Natural killer cell (primary cell): Measurements from ENCODE around the gene SLC24A3. TPM values are rescaled to one million over a fixed set of nuclear protein-coding genes. Genes with fewer than 3 reads are reported as not detected.

Experiments
- ATAC-seq, 3 donors: fragments of 150-1000 bp in 2 of 3; fragments of 200-7000 bp in 1 of 3; cut with Tn5 transposase; 1 replicate in 1 of 3; 2 replicates in 2 of 3; pipeline ENCODE4 v1.10.0; 2021; ENCODE audit warnings: mild to moderate bottlenecking in 2 of 3, moderate library complexity in 2 of 3
- DNase-seq, 2 donors: peaks; one replicate each; pipeline versions ENCODE4 v3.0.0 to v3.0.0-alpha.2; 2013 to 2021; ENCODE audit warnings: mixed read lengths in 1 of 2
- H3K27ac ChIP-seq: one replicate; pipeline ENCODE4 v1.5.1; 2013; ENCODE audit warnings: mild to moderate bottlenecking, low read length
- H3K27me3 ChIP-seq: one replicate; pipeline ENCODE4 v1.6.1; 2013; ENCODE audit warnings: low read length; ENCODE audit not compliant: control insufficient read depth, insufficient read depth
- H3K36me3 ChIP-seq: one replicate; pipeline ENCODE4 v1.6.1; 2013; ENCODE audit warnings: low read length; ENCODE audit not compliant: control insufficient read depth, insufficient read depth
- H3K4me1 ChIP-seq: one replicate; pipeline ENCODE4 v1.6.1; 2013; ENCODE audit warnings: low read length; ENCODE audit not compliant: control insufficient read depth, insufficient read depth
- H3K4me3 ChIP-seq: one replicate; pipeline ENCODE4 v1.5.1; 2013; ENCODE audit warnings: low read length
- H3K9me3 ChIP-seq: one replicate; pipeline ENCODE4 v1.6.1; 2013; ENCODE audit warnings: low read length; ENCODE audit not compliant: control insufficient read depth, insufficient read depth
- H3K27ac Mint-ChIP-seq, 2 donors: one replicate each; pipeline ENCODE4 v1.8.0; 2022; ENCODE audit warnings: mild to moderate bottlenecking in 2 of 2, mixed read lengths in 2 of 2, moderate library complexity in 1 of 2
- H3K27me3 Mint-ChIP-seq, 2 donors: one replicate each; pipeline ENCODE4 v1.8.0; 2022; ENCODE audit warnings: low read depth in 2 of 2, mixed read lengths in 2 of 2
- H3K36me3 Mint-ChIP-seq: one replicate; pipeline ENCODE4 v1.8.0; 2022; ENCODE audit warnings: mixed read lengths
- H3K4me1 Mint-ChIP-seq, 2 donors: one replicate each; pipeline ENCODE4 v1.8.0; 2022; ENCODE audit warnings: mixed read lengths in 2 of 2
- H3K4me3 Mint-ChIP-seq: one replicate; pipeline ENCODE4 v1.8.0; 2022; ENCODE audit warnings: mild to moderate bottlenecking, moderate library complexity, mixed read lengths
- H3K9me3 Mint-ChIP-seq, 2 donors: one replicate each; pipeline ENCODE4 v1.8.0; 2022; ENCODE audit warnings: mixed read lengths in 2 of 2
- WGBS: methylation state at CpG from one replicate; pipeline ENCODE4 v1.1.7; 2013; ENCODE audit warnings: missing lambda C conversion rate; ENCODE audit not compliant: insufficient coverage; 5-methylcytosine and 5-hydroxymethylcytosine counted together
- intact Hi-C: fragments of 100-400 bp; cut with micrococcal nuclease; formaldehyde crosslinking; loops from one replicate; pipeline ENCODE4 v1.14.2; 2022
- total RNA-seq, 4 donors: library from RNA; stranded (reverse); fragments of 120-200 nt in 1 of 4; gene quantifications; one replicate each; pipeline versions ENCODE4 v1.2.3 to v1.2.4, GENCODE V29; 2013 to 2022
- TF ChIP-seq, protein P1 (sequence below): fragments of 200-600 bp; IDR thresholded peaks from one replicate; pipeline ENCODE4 v1.8.0; 2022; ENCODE audit warnings: antibody characterized with exemption

Gene SLC24A3
- total RNA-seq, 3 donors from 2014 or later (not counting 1 experiment from before 2014, with no cell fraction given), result 0.09 to 5.5 (median 0.99) TPM

GRCh38 chr20:19433371-19434350, 221.2 kb downstream of the SLC24A3 start:
- no peak overlapping the region for H3K4me3 Mint-ChIP-seq
- H3K9me3 Mint-ChIP-seq, result no peaks in the 10 kb centered on the region
- Histone ChIP-seq H3K9me3 (no peaks in the 10 kb centered on the region), H3K36me3 (no peaks in the 10 kb centered on the region), H3K4me1 (no peaks in the 10 kb centered on the region), H3K27ac (no peak overlapping the region), H3K4me3 (no peak overlapping the region), H3K27me3 (no peaks in the 10 kb centered on the region)
- peaks cover 5 to 7% of the 10 kb centered on the region in 2 donors for H3K4me1 Mint-ChIP-seq
- DNase-seq (no peak), ATAC-seq (no peak)
- WGBS, result 74% methylated on average over 10 of the region's 10 CpGs
- H3K27ac Mint-ChIP-seq, result no peak overlapping the region
- intact Hi-C loops, result no loop called here
- peaks cover 0 to 22% of the 10 kb centered on the region in 2 donors for H3K27me3 Mint-ChIP-seq
- TF ChIP-seq, protein P1, sequence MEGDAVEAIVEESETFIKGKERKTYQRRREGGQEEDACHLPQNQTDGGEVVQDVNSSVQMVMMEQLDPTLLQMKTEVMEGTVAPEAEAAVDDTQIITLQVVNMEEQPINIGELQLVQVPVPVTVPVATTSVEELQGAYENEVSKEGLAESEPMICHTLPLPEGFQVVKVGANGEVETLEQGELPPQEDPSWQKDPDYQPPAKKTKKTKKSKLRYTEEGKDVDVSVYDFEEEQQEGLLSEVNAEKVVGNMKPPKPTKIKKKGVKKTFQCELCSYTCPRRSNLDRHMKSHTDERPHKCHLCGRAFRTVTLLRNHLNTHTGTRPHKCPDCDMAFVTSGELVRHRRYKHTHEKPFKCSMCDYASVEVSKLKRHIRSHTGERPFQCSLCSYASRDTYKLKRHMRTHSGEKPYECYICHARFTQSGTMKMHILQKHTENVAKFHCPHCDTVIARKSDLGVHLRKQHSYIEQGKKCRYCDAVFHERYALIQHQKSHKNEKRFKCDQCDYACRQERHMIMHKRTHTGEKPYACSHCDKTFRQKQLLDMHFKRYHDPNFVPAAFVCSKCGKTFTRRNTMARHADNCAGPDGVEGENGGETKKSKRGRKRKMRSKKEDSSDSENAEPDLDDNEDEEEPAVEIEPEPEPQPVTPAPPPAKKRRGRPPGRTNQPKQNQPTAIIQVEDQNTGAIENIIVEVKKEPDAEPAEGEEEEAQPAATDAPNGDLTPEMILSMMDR, result no peak
- no peaks in the 10 kb centered on the region for H3K36me3 Mint-ChIP-seq

GRCh38 chr20:19435316-19435715, 222.9 kb downstream of the SLC24A3 start:
- Mint-ChIP-seq H3K4me3 (no peak overlapping the region), H3K4me1 (peaks cover 12 to 14% of the 10 kb centered on the region in 2 donors), H3K36me3 (no peaks in the 10 kb centered on the region), H3K27me3 (peaks cover 0 to 19% of the 10 kb centered on the region in 2 donors), H3K9me3 (no peaks in the 10 kb centered on the region), H3K27ac (no peak overlapping the region)
- ATAC-seq, result no peak
- Histone ChIP-seq H3K4me3 (no peak overlapping the region), H3K4me1 (peaks cover 6% of the 10 kb centered on the region), H3K27me3 (no peaks in the 10 kb centered on the region), H3K27ac (no peak overlapping the region), H3K9me3 (no peaks in the 10 kb centered on the region), H3K36me3 (no peaks in the 10 kb centered on the region)
- no peak for DNase-seq
- WGBS, result 84% methylated on average over 2 of the region's 3 CpGs
- intact Hi-C loops, result no loop called here
- TF ChIP-seq, protein P1, result no peak

DNA sequence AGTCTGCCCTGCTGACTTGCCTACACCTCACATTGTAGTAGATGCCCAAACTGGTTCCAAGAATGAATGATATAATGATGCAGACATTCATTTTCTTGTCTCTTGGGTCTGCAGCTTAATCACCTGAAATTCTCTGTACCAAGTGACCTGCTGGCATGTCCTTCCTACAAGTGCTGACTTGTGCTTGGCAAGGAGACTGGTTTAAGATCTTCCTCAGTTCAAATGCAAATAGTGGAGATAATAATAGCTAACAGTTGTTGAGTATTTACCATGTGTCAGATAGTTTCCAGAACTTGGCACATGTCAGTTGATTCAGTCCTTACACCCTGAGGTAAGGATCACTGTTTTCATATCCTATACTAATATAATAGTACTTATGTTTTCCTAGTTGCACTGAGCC, 223.4 kb downstream of the SLC24A3 start:
- intact Hi-C loops, result no loop called here
- H3K4me3 Mint-ChIP-seq, result no peak overlapping the region

More for the DNA sequence above, 223.4 kb downstream of the SLC24A3 start:
- Mint-ChIP-seq H3K4me1 (peaks cover 18 to 19% of the 10 kb centered on the region in 2 donors), H3K9me3 (no peaks in the 10 kb centered on the region), H3K36me3 (no peaks in the 10 kb centered on the region), H3K27me3 (peaks cover 0 to 14% of the 10 kb centered on the region in 2 donors), H3K27ac (no peak overlapping the region)
- no peaks in the 10 kb centered on the region for H3K27me3 ChIP-seq
- H3K4me1 ChIP-seq, result peaks cover 11% of the 10 kb centered on the region
- H3K36me3 ChIP-seq, result no peaks in the 10 kb centered on the region
- ATAC-seq, result no peak
- DNase-seq, result no peak
- TF ChIP-seq, protein P1, result no peak
- no peaks in the 10 kb centered on the region for H3K9me3 ChIP-seq
- H3K4me3 ChIP-seq, result no peak overlapping the region
- H3K27ac ChIP-seq, result no peak overlapping the region
